ENCODE measurements around the gene C1orf159. TPM values are rescaled to one million over a fixed set of nuclear protein-coding genes. Genes with fewer than 3 reads are reported as not detected.

Gene C1orf159
- total RNA-seq, 1 donor from 2014 or later: 8.2 TPM

- no peaks in the 10 kb centered on the region for H3K36me3 ChIP-seq (ENCODE audit: control insufficient read depth, insufficient read depth, low read length)
- no peak for FAIRE-seq
- TF ChIP-seq CTCF (IDR thresholded peaks at IDR 0.05; ENCODE audit: insufficient read depth, low read length, severe bottlenecking): no peak
- H3K27me3 ChIP-seq (ENCODE audit: control insufficient read depth, insufficient read depth, low read length): no peaks in the 10 kb centered on the region
- DNase-seq (ENCODE audit: low read depth): no peak
- H3K4me3 ChIP-seq (ENCODE audit: low read depth, low read length): no peak overlapping the region
These were observed 3.0 kb upstream of the C1orf159 start for GRCh38 chr1:1118876-1119220.

DNA sequence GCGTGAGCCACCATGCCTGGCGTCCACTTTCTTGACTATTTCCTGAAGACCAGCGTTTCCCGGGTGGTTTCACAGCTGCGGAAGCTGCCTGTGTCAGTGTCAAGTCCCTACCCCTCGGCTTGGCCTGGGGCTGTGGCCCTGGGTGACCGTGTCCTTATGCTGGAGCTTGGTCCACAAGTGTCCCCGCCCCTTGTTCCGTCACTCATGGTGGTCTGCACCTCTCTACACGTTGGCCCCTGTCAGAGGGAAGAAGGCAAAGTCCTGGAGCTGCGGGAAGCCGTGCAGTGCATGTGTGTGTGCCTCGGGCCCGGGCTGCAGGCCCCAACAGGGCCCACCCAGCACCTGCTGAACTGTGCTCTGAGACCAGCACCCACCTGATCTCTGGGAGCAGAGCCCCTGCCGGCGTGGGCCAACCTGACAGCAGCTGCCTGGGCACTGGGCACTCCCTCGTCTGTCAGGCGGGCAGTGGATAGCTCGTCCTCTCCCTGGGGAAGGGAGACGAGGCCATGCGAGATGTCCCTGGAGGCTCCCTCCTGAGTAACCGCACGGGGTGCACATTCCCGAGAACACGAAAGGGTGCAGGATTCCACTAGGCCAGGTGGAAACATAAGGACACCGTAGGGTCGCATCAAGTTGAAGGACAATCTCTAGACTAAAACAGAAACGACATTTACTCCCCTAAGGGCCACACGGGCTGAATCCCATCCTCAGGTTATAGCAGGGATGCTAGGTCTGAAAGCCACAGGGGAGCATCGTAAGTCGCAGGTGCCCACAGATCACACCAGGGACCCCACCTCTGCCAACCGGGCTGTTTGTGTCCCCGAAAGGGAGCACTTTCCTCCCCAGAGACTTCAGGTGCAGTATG lies 2.4 kb upstream of the C1orf159 start:
- TF ChIP-seq CTCF (IDR thresholded peaks at IDR 0.05; ENCODE audit: insufficient read depth, low read length, severe bottlenecking): no peak
- DNase-seq (ENCODE audit: low read depth): no peak
- H3K27me3 ChIP-seq (ENCODE audit: control insufficient read depth, insufficient read depth, low read length): no peaks in the 10 kb centered on the region

GRCh38 chr1:1117469-1117831 lies 1.6 kb upstream of the C1orf159 start:
- Histone ChIP-seq H3K36me3 (ENCODE audit: control insufficient read depth, insufficient read depth, low read length) (peaks cover 3% of the 10 kb centered on the region), H3K27me3 (ENCODE audit: control insufficient read depth, insufficient read depth, low read length) (no peaks in the 10 kb centered on the region), H3K4me3 (ENCODE audit: low read depth, low read length) (no peak overlapping the region)
- DNase-seq (ENCODE audit: low read depth): no peak
- FAIRE-seq: no peak
- no peak for TF ChIP-seq CTCF (IDR thresholded peaks at IDR 0.05; ENCODE audit: insufficient read depth, low read length, severe bottlenecking)

More for the DNA sequence above, 2.4 kb upstream of the C1orf159 start:
- FAIRE-seq: no peak
- no peak overlapping the region for H3K4me3 ChIP-seq (ENCODE audit: low read depth, low read length)
- H3K36me3 ChIP-seq (ENCODE audit: control insufficient read depth, insufficient read depth, low read length): peaks cover 2% of the 10 kb centered on the region

- DNase-seq (ENCODE audit: low read depth) (no peak), FAIRE-seq (no peak)
- no peak for TF ChIP-seq CTCF (IDR thresholded peaks at IDR 0.05; ENCODE audit: insufficient read depth, low read length, severe bottlenecking)
- peaks cover 3% of the 10 kb centered on the region for H3K36me3 ChIP-seq (ENCODE audit: control insufficient read depth, insufficient read depth, low read length)
- H3K4me3 ChIP-seq (ENCODE audit: low read depth, low read length): peak overlapping the region; percentile 77
- H3K27me3 ChIP-seq (ENCODE audit: control insufficient read depth, insufficient read depth, low read length): no peaks in the 10 kb centered on the region
These were observed 996 bp upstream of the C1orf159 start for GRCh38 chr1:1116701-1117468.

GRCh38 chr1:1115136-1115785 lies 628 bp downstream of the C1orf159 start:
- FAIRE-seq (no peak), DNase-seq (ENCODE audit: low read depth) (no peak)
- Histone ChIP-seq H3K36me3 (ENCODE audit: control insufficient read depth, insufficient read depth, low read length) (peaks cover 3% of the 10 kb centered on the region), H3K4me3 (ENCODE audit: low read depth, low read length) (peak overlapping the region; percentile 77), H3K27me3 (ENCODE audit: control insufficient read depth, insufficient read depth, low read length) (no peaks in the 10 kb centered on the region)
- TF ChIP-seq CTCF (IDR thresholded peaks at IDR 0.05; ENCODE audit: insufficient read depth, low read length, severe bottlenecking): no peak

All from bronchial epithelial cell (primary cell).